Measurements from ENCODE around the gene FOXP2. TPM values are rescaled to one million over a fixed set of nuclear protein-coding genes. Genes with fewer than 3 reads are reported as not detected.

FOXP2 gene
- total and polyA plus RNA-seq, 2 donors (not counting 3 experiments of a cell fraction or from before 2014, with no cell fraction given): 0.37 to 2.7 TPM

GRCh38 chr7:114431189-114431588, 16.6 kb downstream of the FOXP2 start:
- no peaks in the 10 kb centered on the region for H3K9me3 ChIP-seq (replicated peaks; ENCODE audit: control insufficient read depth, insufficient read depth, low read length)
- H3K4me3 ChIP-seq (replicated peaks in 1 of 3; ENCODE audit: insufficient read depth in 1 of 3, low read depth in 1 of 3, low read length in 3 of 3): no peak overlapping the region
- POLR2A ChIA-PET: no interaction called here
- CTCF ChIA-PET: interaction anchor here (1.2 kb wide), 1 partner anchor 16 kb away, joined by 7 read pairs; the partner anchor contains the start of gene FOXP2
- no peak overlapping the region for H3K27ac ChIP-seq (ENCODE audit: insufficient read depth, low read depth, low read length)
- no peak for TF ChIP-seq GATA2 (IDR thresholded peaks at IDR 0.05; ENCODE audit: insufficient read depth, insufficient read length, low read depth, low read length)
- TF ChIP-seq POLR2A (IDR thresholded peaks at IDR 0.05; ENCODE audit: low read depth, low read length): no peak
- no peak for TF ChIP-seq FOS (IDR thresholded peaks at IDR 0.05; ENCODE audit: borderline replicate concordance, insufficient read depth, low read length)
- TF ChIP-seq MYC (IDR thresholded peaks at IDR 0.05; ENCODE audit: low read depth, low read length): no peak
- H3K36me3 ChIP-seq (ENCODE audit: control insufficient read depth in 2 of 2, extremely low read depth in 1 of 2, insufficient read depth in 2 of 2, low read length in 2 of 2): no peaks in the 10 kb centered on the region
- FAIRE-seq (no peak), DNase-seq (ENCODE audit: low read depth, low spot score) (no peak)
- H3K4me1 ChIP-seq (ENCODE audit: control insufficient read depth, extremely low read depth, insufficient read depth, low read length): no peaks in the 10 kb centered on the region
- no TSS peak for BruUV-seq (replicated peaks)
- intact Hi-C loops (cut with micrococcal nuclease): no loop called here
- H3K9ac ChIP-seq (replicated peaks; ENCODE audit: extremely low read depth, insufficient read depth, low read length): no peak overlapping the region
- H3K9me1 ChIP-seq (replicated peaks; ENCODE audit: control insufficient read depth, extremely low read depth, insufficient read depth, low read length): no peaks in the 10 kb centered on the region
- H2AFZ ChIP-seq (ENCODE audit: low read depth, low read length): no peak overlapping the region
- H3K27me3 ChIP-seq (ENCODE audit: control insufficient read depth in 2 of 2, insufficient read depth in 2 of 2, low read length in 2 of 2): no peaks in the 10 kb centered on the region
- H3K4me2 ChIP-seq (ENCODE audit: insufficient read depth, low read length): no peak overlapping the region
- dilution Hi-C loops (cut with MboI; ENCODE audit: extremely low pct_ligation_motif_present, low sequenced_read_pairs): no loop called here
- H4K20me1 ChIP-seq (replicated peaks; ENCODE audit: control insufficient read depth, extremely low read depth, insufficient read depth, low read length): no peaks in the 10 kb centered on the region
- no peaks in the 10 kb centered on the region for H3K79me2 ChIP-seq (ENCODE audit: control insufficient read depth, insufficient read depth, low read length)

GRCh38 chr7:114432061-114432460, 17.4 kb downstream of the FOXP2 start:
- Histone ChIP-seq H2AFZ (ENCODE audit: low read depth, low read length) (no peak overlapping the region), H3K36me3 (ENCODE audit: control insufficient read depth in 2 of 2, extremely low read depth in 1 of 2, insufficient read depth in 2 of 2, low read length in 2 of 2) (no peaks in the 10 kb centered on the region), H3K4me1 (ENCODE audit: control insufficient read depth, extremely low read depth, insufficient read depth, low read length) (no peaks in the 10 kb centered on the region), H3K4me2 (ENCODE audit: insufficient read depth, low read length) (no peak overlapping the region), H3K79me2 (ENCODE audit: control insufficient read depth, insufficient read depth, low read length) (no peaks in the 10 kb centered on the region), H4K20me1 (replicated peaks; ENCODE audit: control insufficient read depth, extremely low read depth, insufficient read depth, low read length) (no peaks in the 10 kb centered on the region), H3K27me3 (ENCODE audit: control insufficient read depth in 2 of 2, insufficient read depth in 2 of 2, low read length in 2 of 2) (no peaks in the 10 kb centered on the region), H3K9me3 (replicated peaks; ENCODE audit: control insufficient read depth, insufficient read depth, low read length) (no peaks in the 10 kb centered on the region), H3K4me3 (replicated peaks in 1 of 3; ENCODE audit: insufficient read depth in 1 of 3, low read depth in 1 of 3, low read length in 3 of 3) (no peak overlapping the region), H3K9me1 (replicated peaks; ENCODE audit: control insufficient read depth, extremely low read depth, insufficient read depth, low read length) (no peaks in the 10 kb centered on the region), H3K9ac (replicated peaks; ENCODE audit: extremely low read depth, insufficient read depth, low read length) (no peak overlapping the region), H3K27ac (ENCODE audit: insufficient read depth, low read depth, low read length) (no peak overlapping the region)
- BruUV-seq (replicated peaks): no TSS peak
- no peak for TF ChIP-seq MYC (IDR thresholded peaks at IDR 0.05; ENCODE audit: low read depth, low read length)
- TF ChIP-seq FOS (IDR thresholded peaks at IDR 0.05; ENCODE audit: borderline replicate concordance, insufficient read depth, low read length): no peak
- no peak for TF ChIP-seq EZH2 (IDR thresholded peaks at IDR 0.05; ENCODE audit: borderline replicate concordance, low read depth, low read length, severe bottlenecking)
- no peak for TF ChIP-seq MAX (IDR thresholded peaks at IDR 0.05; ENCODE audit: insufficient read depth, insufficient read length)
- no peak for TF ChIP-seq GATA2 (IDR thresholded peaks at IDR 0.05; ENCODE audit: insufficient read depth, insufficient read length, low read depth, low read length)
- TF ChIP-seq CTCF (IDR thresholded peaks at IDR 0.05; ENCODE audit: extremely low read depth in 1 of 2, insufficient read depth in 1 of 2, low read depth in 1 of 2, low read length in 2 of 2): no peak
- TF ChIP-seq POLR2AphosphoS5 (IDR thresholded peaks at IDR 0.05; ENCODE audit: insufficient read depth, low read depth, low read length): no peak
- no peak for TF ChIP-seq POLR2A (IDR thresholded peaks at IDR 0.05; ENCODE audit: low read depth, low read length)
- no peak for TF ChIP-seq JUN (IDR thresholded peaks at IDR 0.05; ENCODE audit: borderline replicate concordance, insufficient read depth, insufficient read length, low read depth)
- intact Hi-C loops (cut with micrococcal nuclease) (no loop called here), dilution Hi-C loops (cut with MboI; ENCODE audit: extremely low pct_ligation_motif_present, low sequenced_read_pairs) (no loop called here)
- FAIRE-seq: no peak
- no peak for DNase-seq (ENCODE audit: low read depth, low spot score)
- ChIA-PET POLR2A (no interaction called here), CTCF (interaction anchor here (1.0 to 1.2 kb wide), 2 partner anchors 17 to 108 kb away, joined by 4 to 7 read pairs; partner anchors contain the start of gene FOXP2)

Data from endothelial cell of umbilical vein (primary cell).